ENCODE results near the gene UNC45B. TPM values are rescaled to one million over a fixed set of nuclear protein-coding genes. Genes with fewer than 3 reads are reported as not detected.
"Not testable (repeated sequence)": the region's sequence is repeated elsewhere in the genome, so short reads cannot be mapped to it uniquely, and the experiment has no call there.

The UNC45B gene, protein sequence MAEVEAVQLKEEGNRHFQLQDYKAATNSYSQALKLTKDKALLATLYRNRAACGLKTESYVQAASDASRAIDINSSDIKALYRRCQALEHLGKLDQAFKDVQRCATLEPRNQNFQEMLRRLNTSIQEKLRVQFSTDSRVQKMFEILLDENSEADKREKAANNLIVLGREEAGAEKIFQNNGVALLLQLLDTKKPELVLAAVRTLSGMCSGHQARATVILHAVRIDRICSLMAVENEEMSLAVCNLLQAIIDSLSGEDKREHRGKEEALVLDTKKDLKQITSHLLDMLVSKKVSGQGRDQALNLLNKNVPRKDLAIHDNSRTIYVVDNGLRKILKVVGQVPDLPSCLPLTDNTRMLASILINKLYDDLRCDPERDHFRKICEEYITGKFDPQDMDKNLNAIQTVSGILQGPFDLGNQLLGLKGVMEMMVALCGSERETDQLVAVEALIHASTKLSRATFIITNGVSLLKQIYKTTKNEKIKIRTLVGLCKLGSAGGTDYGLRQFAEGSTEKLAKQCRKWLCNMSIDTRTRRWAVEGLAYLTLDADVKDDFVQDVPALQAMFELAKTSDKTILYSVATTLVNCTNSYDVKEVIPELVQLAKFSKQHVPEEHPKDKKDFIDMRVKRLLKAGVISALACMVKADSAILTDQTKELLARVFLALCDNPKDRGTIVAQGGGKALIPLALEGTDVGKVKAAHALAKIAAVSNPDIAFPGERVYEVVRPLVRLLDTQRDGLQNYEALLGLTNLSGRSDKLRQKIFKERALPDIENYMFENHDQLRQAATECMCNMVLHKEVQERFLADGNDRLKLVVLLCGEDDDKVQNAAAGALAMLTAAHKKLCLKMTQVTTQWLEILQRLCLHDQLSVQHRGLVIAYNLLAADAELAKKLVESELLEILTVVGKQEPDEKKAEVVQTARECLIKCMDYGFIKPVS
- total RNA-seq: 178 TPM
- polyA plus RNA-seq (ENCODE audit: insufficient read depth in 1 of 8, insufficient read length in 8 of 8, low replicate concordance in 1 of 8): 100 to 1,000 TPM; 121 to 222 (median 163) TPM
- long read RNA-seq, donor 1, full-length matches to known transcripts: 12 of 32 reads
- long read RNA-seq, donor 1, partial matches to known transcripts: 20 of 32 reads
- long read RNA-seq, donor 1, other reads (novel, unspliced or antisense): 0 of 32 reads
- long read RNA-seq, donor 2, full-length matches to known transcripts: 3 of 3 reads
- long read RNA-seq, donor 2, partial matches to known transcripts: 0 of 3 reads
- long read RNA-seq, donor 2, other reads (novel, unspliced or antisense): 0 of 3 reads
- long read RNA-seq, donor 3, full-length matches to known transcripts: 34 of 375 reads
- long read RNA-seq, donor 3, partial matches to known transcripts: 322 of 375 reads
- long read RNA-seq, donor 3, other reads (novel, unspliced or antisense): 19 of 375 reads
- long read RNA-seq, donor 4, full-length matches to known transcripts: 13 of 20 reads
- long read RNA-seq, donor 4, partial matches to known transcripts: 7 of 20 reads
- long read RNA-seq, donor 4, other reads (novel, unspliced or antisense): 0 of 20 reads
- long read RNA-seq, donor 5, full-length matches to known transcripts: 26 of 313 reads
- long read RNA-seq, donor 5, partial matches to known transcripts: 278 of 313 reads
- long read RNA-seq, donor 5, other reads (novel, unspliced or antisense): 9 of 313 reads
- long read RNA-seq, donor 6, full-length matches to known transcripts: 35 of 130 reads
- long read RNA-seq, donor 6, partial matches to known transcripts: 72 of 130 reads
- long read RNA-seq, donor 6, other reads (novel, unspliced or antisense): 23 of 130 reads
- long read RNA-seq, donor 7, full-length matches to known transcripts: 19 of 66 reads
- long read RNA-seq, donor 7, partial matches to known transcripts: 41 of 66 reads
- long read RNA-seq, donor 7, other reads (novel, unspliced or antisense): 6 of 66 reads
- long read RNA-seq, donor 8, full-length matches to known transcripts: 8 of 15 reads
- long read RNA-seq, donor 8, partial matches to known transcripts: 7 of 15 reads
- long read RNA-seq, donor 8, other reads (novel, unspliced or antisense): 0 of 15 reads
- long read RNA-seq, donor 9, full-length matches to known transcripts: 15 of 42 reads
- long read RNA-seq, donor 9, partial matches to known transcripts: 27 of 42 reads
- long read RNA-seq, donor 9, other reads (novel, unspliced or antisense): 0 of 42 reads
- long read RNA-seq, donor 10, full-length matches to known transcripts: 21 of 48 reads
- long read RNA-seq, donor 10, partial matches to known transcripts: 27 of 48 reads
- long read RNA-seq, donor 10, other reads (novel, unspliced or antisense): 0 of 48 reads
- long read RNA-seq, donor 11, full-length matches to known transcripts: 19 of 60 reads
- long read RNA-seq, donor 11, partial matches to known transcripts: 41 of 60 reads
- long read RNA-seq, donor 11, other reads (novel, unspliced or antisense): 0 of 60 reads

DNA sequence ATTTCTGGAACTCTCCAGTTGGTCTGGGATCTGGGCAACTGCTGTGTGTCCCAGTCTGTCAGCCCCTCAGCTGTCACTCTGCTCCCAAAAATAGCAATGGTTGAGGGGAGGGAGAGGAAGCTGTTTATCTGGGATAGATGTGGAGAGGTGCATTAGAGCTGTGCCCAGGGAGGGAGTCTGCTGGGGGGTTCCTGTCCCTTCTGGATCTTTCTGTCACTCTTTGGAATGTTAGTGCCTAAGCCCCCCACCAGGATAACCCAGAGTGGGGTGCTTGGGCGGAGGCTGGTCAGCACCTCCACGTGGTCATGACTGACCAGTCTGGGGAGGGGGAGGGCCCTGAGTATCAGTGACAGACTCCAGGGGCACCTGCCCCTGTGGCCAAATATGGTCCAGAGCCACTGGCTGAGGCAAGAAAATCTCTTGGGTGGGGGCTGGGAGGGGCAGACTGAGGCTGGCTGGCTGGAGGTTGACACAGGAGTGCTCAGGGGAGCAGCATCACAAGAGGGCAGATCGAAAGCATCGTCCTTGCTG, at the start of gene UNC45B:
TSS of gene UNC45B (plus strand) at position 443 of the 531 bp plus-strand sequence. CDS start 447 bp downstream, outside the sequence.
- WGBS (ENCODE audit: insufficient coverage): 55% methylated on average over 4 of the region's 4 CpGs
- Histone ChIP-seq H3K4me3 (ENCODE audit: low read length) (peak within 1 kb of the TSS; percentile 54), H3K27ac (ENCODE audit: low read length) (peak within 1 kb of the TSS; percentile 85), H3K27me3 (ENCODE audit: control insufficient read depth, insufficient read depth, low read length) (no peaks in the 10 kb centered on the region), H3K4me1 (ENCODE audit: control insufficient read depth, insufficient read depth, low read length) (peaks cover 14% of the 10 kb centered on the region), H3K36me3 (ENCODE audit: control insufficient read depth, insufficient read depth, low read length) (no peaks in the 10 kb centered on the region), H3K9me3 (replicated peaks; ENCODE audit: control insufficient read depth, low read depth, low read length) (no peaks in the 10 kb centered on the region)
- peak; percentile 80 for DNase-seq

GRCh38 chr17:35099908-35100307, 47.7 kb upstream of the UNC45B start:
- no peak overlapping the region for H3K27ac ChIP-seq (ENCODE audit: low read length)
- 81% methylated on average over 3 of the region's 3 CpGs for WGBS (ENCODE audit: insufficient coverage)
- H3K9me3 ChIP-seq (replicated peaks; ENCODE audit: control insufficient read depth, low read depth, low read length): no peaks in the 10 kb centered on the region
- DNase-seq: no peak
- peaks cover 24% of the 10 kb centered on the region for H3K36me3 ChIP-seq (ENCODE audit: control insufficient read depth, insufficient read depth, low read length)
- no peaks in the 10 kb centered on the region for H3K4me1 ChIP-seq (ENCODE audit: control insufficient read depth, insufficient read depth, low read length)
- no peak overlapping the region for H3K4me3 ChIP-seq (ENCODE audit: low read length)
- no peaks in the 10 kb centered on the region for H3K27me3 ChIP-seq (ENCODE audit: control insufficient read depth, insufficient read depth, low read length)

- no peak overlapping the region for H3K4me3 ChIP-seq (ENCODE audit: low read length)
- H3K27me3 ChIP-seq (ENCODE audit: control insufficient read depth, insufficient read depth, low read length): no peaks in the 10 kb centered on the region
- 95% methylated on average over 14 of the region's 14 CpGs for WGBS (ENCODE audit: insufficient coverage)
- H3K9me3 ChIP-seq (replicated peaks; ENCODE audit: control insufficient read depth, low read depth, low read length): no peaks in the 10 kb centered on the region
- DNase-seq: no peak
- no peak overlapping the region for H3K27ac ChIP-seq (ENCODE audit: low read length)
- H3K4me1 ChIP-seq (ENCODE audit: control insufficient read depth, insufficient read depth, low read length): no peaks in the 10 kb centered on the region
- H3K36me3 ChIP-seq (ENCODE audit: control insufficient read depth, insufficient read depth, low read length): peaks cover 33% of the 10 kb centered on the region
These were observed 46.6 kb upstream of the UNC45B start for GRCh38 chr17:35101036-35101435.

DNA sequence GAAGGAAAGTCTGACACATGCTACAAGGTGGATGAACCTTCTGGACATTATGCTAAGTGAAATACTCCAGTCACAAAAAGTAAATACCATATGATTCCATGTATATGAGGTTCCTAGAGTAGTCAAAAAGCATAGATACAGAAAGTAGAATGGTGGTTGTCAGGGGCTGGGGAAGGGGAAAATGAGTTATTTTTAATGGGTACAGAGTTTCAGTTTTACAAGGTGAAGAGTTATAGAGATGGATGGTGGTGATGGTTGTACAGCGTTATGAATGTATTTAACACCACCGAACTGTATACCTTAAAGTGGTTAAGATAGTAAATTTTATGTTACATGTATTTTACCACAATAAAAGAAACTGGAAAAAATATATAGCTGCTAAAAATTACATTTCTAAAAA, 45.9 kb upstream of the UNC45B start:
- Histone ChIP-seq H3K36me3 (ENCODE audit: control insufficient read depth, insufficient read depth, low read length) (peaks cover 39% of the 10 kb centered on the region), H3K27ac (ENCODE audit: low read length) (no peak overlapping the region), H3K4me3 (ENCODE audit: low read length) (no peak overlapping the region), H3K9me3 (replicated peaks; ENCODE audit: control insufficient read depth, low read depth, low read length) (no peaks in the 10 kb centered on the region), H3K4me1 (ENCODE audit: control insufficient read depth, insufficient read depth, low read length) (no peaks in the 10 kb centered on the region), H3K27me3 (ENCODE audit: control insufficient read depth, insufficient read depth, low read length) (no peaks in the 10 kb centered on the region)
- no peak for DNase-seq
- no CpG with 5 or more reads among the region's 2 CpGs for WGBS (ENCODE audit: insufficient coverage)

DNA sequence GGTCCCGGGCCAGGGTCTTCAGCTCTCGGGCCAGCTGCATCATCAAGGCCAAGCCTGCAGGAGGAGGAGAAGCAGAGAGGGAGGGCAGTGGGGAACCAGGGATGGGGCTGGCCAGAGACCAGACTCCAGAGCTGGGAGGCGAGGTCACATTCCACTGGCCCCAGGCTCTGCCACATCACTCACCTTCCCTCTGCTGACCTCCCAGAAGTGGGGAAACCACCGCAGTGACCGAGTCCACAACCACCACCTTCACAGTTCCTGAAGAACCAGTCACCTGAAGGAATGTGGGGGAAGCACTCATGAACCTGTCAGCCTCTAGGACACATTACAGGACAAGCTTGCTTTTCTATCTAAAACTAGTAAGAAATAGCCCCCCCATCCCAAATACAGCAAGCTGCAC, 44.3 kb upstream of the UNC45B start:
- H3K4me1 ChIP-seq (ENCODE audit: control insufficient read depth, insufficient read depth, low read length): no peaks in the 10 kb centered on the region
- DNase-seq: no peak
- no CpG with 5 or more reads among the region's 5 CpGs for WGBS (ENCODE audit: insufficient coverage)
- H3K4me3 ChIP-seq (ENCODE audit: low read length): no peak overlapping the region
- H3K27ac ChIP-seq (ENCODE audit: low read length): no peak overlapping the region
- peaks cover 39% of the 10 kb centered on the region for H3K36me3 ChIP-seq (ENCODE audit: control insufficient read depth, insufficient read depth, low read length)
- no peaks in the 10 kb centered on the region for H3K9me3 ChIP-seq (replicated peaks; ENCODE audit: control insufficient read depth, low read depth, low read length)
- no peaks in the 10 kb centered on the region for H3K27me3 ChIP-seq (ENCODE audit: control insufficient read depth, insufficient read depth, low read length)

DNA sequence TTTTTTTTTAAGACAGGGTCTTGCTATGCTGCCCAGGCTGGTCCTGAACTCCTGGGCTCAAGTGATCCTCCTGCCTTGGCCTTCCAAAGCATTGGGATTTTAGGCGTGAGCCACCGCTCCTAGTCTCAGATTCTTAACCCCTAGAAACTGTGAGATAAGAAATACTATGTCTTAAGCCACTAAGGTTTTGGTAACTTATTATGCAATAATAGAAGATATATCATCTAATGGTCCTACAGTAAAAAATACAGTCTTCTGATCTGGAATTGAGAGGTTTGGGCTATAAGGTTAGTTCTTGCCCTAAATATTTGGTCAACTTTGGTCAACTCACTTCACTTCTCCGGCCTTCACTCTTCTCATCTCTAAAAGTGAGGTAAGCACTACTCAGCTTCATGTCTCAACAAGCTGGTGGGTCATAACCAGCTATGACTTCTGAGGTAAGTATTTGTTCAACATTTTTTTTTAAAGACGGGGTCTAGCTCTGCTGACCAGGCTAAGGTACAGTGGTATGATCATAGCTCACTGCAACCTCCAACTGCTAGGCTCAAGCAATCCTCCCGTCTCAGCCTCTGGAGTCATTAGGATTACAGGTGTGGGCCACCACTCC, 42.7 kb upstream of the UNC45B start:
- Histone ChIP-seq H3K4me1 (ENCODE audit: control insufficient read depth, insufficient read depth, low read length) (no peaks in the 10 kb centered on the region), H3K4me3 (ENCODE audit: low read length) (no peak overlapping the region), H3K36me3 (ENCODE audit: control insufficient read depth, insufficient read depth, low read length) (peaks cover 32% of the 10 kb centered on the region), H3K9me3 (replicated peaks; ENCODE audit: control insufficient read depth, low read depth, low read length) (no peaks in the 10 kb centered on the region), H3K27me3 (ENCODE audit: control insufficient read depth, insufficient read depth, low read length) (no peaks in the 10 kb centered on the region), H3K27ac (ENCODE audit: low read length) (no peak overlapping the region)
- no peak for DNase-seq
- WGBS (ENCODE audit: insufficient coverage): no CpG with 5 or more reads among the region's 5 CpGs

DNA sequence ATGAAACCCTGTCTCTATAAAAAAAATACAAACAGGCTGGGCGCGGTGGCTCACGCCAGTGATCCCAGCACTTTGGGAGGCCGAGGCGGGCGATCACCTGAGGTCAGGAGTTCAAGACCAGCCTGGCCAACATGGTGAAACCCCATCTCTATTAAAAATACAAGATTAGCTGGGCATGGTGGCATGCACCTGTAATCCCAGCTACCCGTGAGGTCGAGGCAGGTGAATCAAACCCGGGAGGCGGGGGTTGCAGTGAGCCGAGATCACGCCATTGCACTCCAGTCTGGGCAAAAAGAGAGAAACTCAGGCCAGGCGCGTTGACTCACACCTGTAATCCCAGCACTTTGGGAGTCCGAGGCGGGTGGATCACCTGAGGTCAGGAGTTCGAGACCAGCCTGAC, 36.8 kb upstream of the UNC45B start:
- 93% methylated on average over 17 of the region's 17 CpGs for WGBS (ENCODE audit: insufficient coverage)
- H3K36me3 ChIP-seq (ENCODE audit: control insufficient read depth, insufficient read depth, low read length): peaks cover 10% of the 10 kb centered on the region
- not testable (repeated sequence) for H3K9me3 ChIP-seq (replicated peaks; ENCODE audit: control insufficient read depth, low read depth, low read length); H3K4me3 ChIP-seq (ENCODE audit: low read length); H3K27me3 ChIP-seq (ENCODE audit: control insufficient read depth, insufficient read depth, low read length); H3K4me1 ChIP-seq (ENCODE audit: control insufficient read depth, insufficient read depth, low read length); H3K27ac ChIP-seq (ENCODE audit: low read length); DNase-seq

- Histone ChIP-seq H3K4me1 (ENCODE audit: control insufficient read depth, insufficient read depth, low read length) (peaks cover 14% of the 10 kb centered on the region), H3K27ac (ENCODE audit: low read length) (no peak overlapping the region), H3K27me3 (ENCODE audit: control insufficient read depth, insufficient read depth, low read length) (no peaks in the 10 kb centered on the region), H3K9me3 (replicated peaks; ENCODE audit: control insufficient read depth, low read depth, low read length) (no peaks in the 10 kb centered on the region), H3K4me3 (ENCODE audit: low read length) (no peak overlapping the region), H3K36me3 (ENCODE audit: control insufficient read depth, insufficient read depth, low read length) (peaks cover 2% of the 10 kb centered on the region)
- no peak for DNase-seq
- 77% methylated on average over 12 of the region's 12 CpGs for WGBS (ENCODE audit: insufficient coverage)
These were observed 30.8 kb upstream of the UNC45B start for GRCh38 chr17:35116845-35117244.
